Testis (tissue), 2 donors: ENCODE results near the gene DLEC1.

Experiments
- CTCF ChIP-seq, 3 experiments: fragments of 450-650 bp in 2 of 3; fragments of 200-600 bp in 1 of 3; sonication (generic) in 1 of 3; IDR thresholded peaks; one replicate each; pipeline ENCODE4 v1.5.1; 2016 to 2019; ENCODE audit warnings: antibody characterized with exemption in 3 of 3, mild to moderate bottlenecking in 2 of 3, moderate library complexity in 1 of 3
- POLR2A ChIP-seq: fragments of 450-650 bp; IDR thresholded peaks from one replicate; pipeline ENCODE4 v1.6.1; 2017; ENCODE audit warnings: antibody characterized with exemption, mild to moderate bottlenecking, moderate library complexity

GRCh38 chr3:38009807-38010591 lies 29.0 kb upstream of the DLEC1 start:
- TF ChIP-seq CTCF (IDR thresholded peaks at IDR 0.05) (no peak), POLR2A (no peak)
